RPMI7951 (cell line): Measurements from ENCODE around the gene PHLDA1. TPM values are rescaled to one million over a fixed set of nuclear protein-coding genes. Genes with fewer than 3 reads are reported as not detected.
A peak's percentile ranks its signal among the peaks of the same experiment; 100 is the strongest.
"Not testable (repeated sequence)": the region's sequence is repeated elsewhere in the genome, so short reads cannot be mapped to it uniquely, and the experiment has no call there.

Experiments used
- DNase-seq: peaks from one replicate; pipeline ENCODE4 v3.0.0-alpha.2; 2012; ENCODE audit warnings: low read depth
- total RNA-seq: library from RNA; depleted of rRNA; stranded (reverse); fragments of >200 nt; shearing (Covaris generic); gene quantifications from 2 replicates; pipeline ENCODE4 v1.2.3, GENCODE V29; 2014

Gene PHLDA1
- total RNA-seq, 1 experiment from 2014 or later = 127 TPM

- no peak for DNase-seq
Observed at GRCh38 chr12:76018672-76019071, 12.9 kb downstream of the PHLDA1 start.

- peak; percentile 67 for DNase-seq
Observed at GRCh38 chr12:76018111-76018510, 13.5 kb downstream of the PHLDA1 start.

- no peak for DNase-seq
Observed at GRCh38 chr12:76014007-76014406, 17.6 kb downstream of the PHLDA1 start.

- no peak for DNase-seq
Observed at GRCh38 chr12:76013603-76014002, 18.0 kb downstream of the PHLDA1 start.

GRCh38 chr12:76012644-76013043, 18.9 kb downstream of the PHLDA1 start:
- DNase-seq = no peak

GRCh38 chr12:76010732-76011458, 20.7 kb downstream of the PHLDA1 start:
- DNase-seq = peak; percentile 86

GRCh38 chr12:76008428-76008827, 23.1 kb downstream of the PHLDA1 start:
- DNase-seq = no peak

- no peak for DNase-seq
Observed at GRCh38 chr12:76007640-76008039, 23.9 kb downstream of the PHLDA1 start.

- no peak for DNase-seq
Observed at GRCh38 chr12:76006028-76006925, 25.3 kb downstream of the PHLDA1 start.

GRCh38 chr12:76003355-76003638, 28.3 kb downstream of the PHLDA1 start:
- DNase-seq = peak; percentile 62

- peak; percentile 64 for DNase-seq
Observed at GRCh38 chr12:76002598-76003354, 28.8 kb downstream of the PHLDA1 start.

- DNase-seq = no peak
Observed at GRCh38 chr12:75998292-75999063, 33.1 kb downstream of the PHLDA1 start.

- no peak for DNase-seq
Observed at GRCh38 chr12:75997658-75998057, 33.9 kb downstream of the PHLDA1 start.

- peak; percentile 45 for DNase-seq
Observed at GRCh38 chr12:75996861-75997447, 34.6 kb downstream of the PHLDA1 start.

- no peak for DNase-seq
Observed at GRCh38 chr12:75995691-75996090, 35.9 kb downstream of the PHLDA1 start.

- no peak for DNase-seq
Observed at GRCh38 chr12:75994069-75994740, 37.4 kb downstream of the PHLDA1 start.

GRCh38 chr12:75991753-75992152, 39.8 kb downstream of the PHLDA1 start:
- no peak for DNase-seq

GRCh38 chr12:75990189-75990912, 41.2 kb downstream of the PHLDA1 start:
- DNase-seq = no peak

- DNase-seq = not testable (repeated sequence)
Observed at GRCh38 chr12:75987709-75988108, 43.9 kb downstream of the PHLDA1 start.
